Left cardiac atrium (tissue), 4 donors: Measurements from ENCODE around the gene SLFN12. TPM values are rescaled to one million over a fixed set of nuclear protein-coding genes. Genes with fewer than 3 reads are reported as not detected.
A peak's percentile ranks its signal among the peaks of the same experiment; 100 is the strongest.

Experiments used
- ATAC-seq, 2 donors: fragments of 200-7000 bp; cut with Tn5 transposase; one replicate each; pipeline ENCODE4 v1.9.1; 2020; ENCODE audit warnings: mild to moderate bottlenecking in 2 of 2, moderate library complexity in 2 of 2
- DNase-seq: peaks from one replicate; pipeline ENCODE4 v3.0.0-alpha.2; 2020
- intact Hi-C, 2 donors: fragments of 100-400 bp; cut with DNase I; formaldehyde crosslinking; loops; one replicate each; pipeline versions ENCODE4 v1.14.1 to v1.15.1; 2022 to 2023
- total RNA-seq, 2 donors: library from RNA; stranded (reverse); fragmentation: NEBNext Ultra II Directional; extraction: Animal tissue kit (Norgen Biotek cat#: 25700); gene quantifications; one replicate each; pipeline ENCODE4 v1.2.1, GENCODE V29; 2021
- donor health status: DM: no; HTN: yes; CAD: no.
- donor health status: DM: no; HTN: yes; CAD: no; lungs with severe emphysema.
- donor health status: DM: yes; HTN: yes; CAD: no.
- donor health status: Dilated cardiomyopathy.

Gene SLFN12
- total RNA-seq, 2 donors from 2014 or later, result 5.7 to 8.8 TPM

- peak; percentile 89 for ATAC-seq
- intact Hi-C loops, result no loop called here
- no peak for DNase-seq
Observed at GRCh38 chr17:35368081-35368830, 64.0 kb downstream of the SLFN12 start.

GRCh38 chr17:35361027-35361426, 71.3 kb downstream of the SLFN12 start:
- ATAC-seq, result peak; percentile 34 to 55
- intact Hi-C loops, result no loop called here
- DNase-seq, result no peak

Other genes with a start within 250 kb of the SLFN12 start
- gene SLC35G3, start 238.1 kb downstream of the SLFN12 start, total RNA-seq, result not detected
- gene SLFN5, start 189.4 kb downstream of the SLFN12 start, total RNA-seq, result 10 to 100 TPM; 15.8 to 27.4 TPM
- gene SLFN11, start 58.9 kb downstream of the SLFN12 start, total RNA-seq, result 10 to 100 TPM; 26.6 to 27.4 TPM
- 1 to 10 TPM; 6.3 to 7.5 TPM for gene SLFN13, start 16.3 kb upstream of the SLFN12 start, total RNA-seq
- 1 to 10 TPM; 1.0 to 1.3 TPM for gene SLFN12L, start 105.2 kb upstream of the SLFN12 start, total RNA-seq
- not detected for gene SLFN14, start 128.3 kb upstream of the SLFN12 start, total RNA-seq
- 1 to 10 TPM; 6.3 to 6.5 TPM for gene PEX12, start 146.1 kb upstream of the SLFN12 start, total RNA-seq
- gene AP2B1, start 154.8 kb upstream of the SLFN12 start, total RNA-seq, result 100 to 1,000 TPM; 132 to 152 TPM